Measurements from ENCODE around the gene ZBTB16.

- TF ChIP-seq CTCF (IDR thresholded peaks at IDR 0.05) (no peak), POLR2AphosphoS5 (IDR thresholded peaks at IDR 0.05) (no peak), POLR2A (IDR thresholded peaks at IDR 0.05) (no peak), EP300 (IDR thresholded peaks at IDR 0.05) (no peak)
Observed at GRCh38 chr11:114170226-114170625, 110.7 kb downstream of the ZBTB16 start.

Data from stomach (tissue), 4 donors.